Activated T-helper 2 cell treated with anti-CD3 and anti-CD28 coated beads, Interferon-gamma antibody, Interleukin-2, Interleukin-4, amounts not matched to agents 10 μg/mL and 5 μg/mL and 100 μg/mL, durations not matched to agents 14 hours and 24 hours and 36 hours (primary cell): ENCODE results near the gene KRT9. TPM values are rescaled to one million over a fixed set of nuclear protein-coding genes. Genes with fewer than 3 reads are reported as not detected.
"Not testable (repeated sequence)": the region's sequence is repeated elsewhere in the genome, so short reads cannot be mapped to it uniquely, and the experiment has no call there.

Source experiments
- DNase-seq: peaks from one replicate; pipeline ENCODE4 v3.0.0; 2021; ENCODE audit warnings: low spot score
- H3K27ac Mint-ChIP-seq: one replicate; pipeline ENCODE4 v1.8.0; 2021; ENCODE audit warnings: mixed read lengths
- H3K27me3 Mint-ChIP-seq: one replicate; pipeline ENCODE4 v1.8.0; 2021; ENCODE audit warnings: low read depth, mixed read lengths
- H3K36me3 Mint-ChIP-seq: one replicate; pipeline ENCODE4 v1.8.0; 2021; ENCODE audit warnings: low read depth, mixed read lengths
- H3K4me1 Mint-ChIP-seq: one replicate; pipeline ENCODE4 v1.8.0; 2021; ENCODE audit warnings: low read depth, mixed read lengths
- H3K4me3 Mint-ChIP-seq: one replicate; pipeline ENCODE4 v1.8.0; 2021; ENCODE audit warnings: low read depth, mild to moderate bottlenecking, moderate library complexity, mixed read lengths
- H3K9me3 Mint-ChIP-seq: one replicate; pipeline ENCODE4 v1.8.0; 2021; ENCODE audit warnings: mixed read lengths
- intact Hi-C: fragments of 100-400 bp; cut with micrococcal nuclease; formaldehyde crosslinking; loops from one replicate; pipeline ENCODE4 v1.15.1; 2023
- total RNA-seq: library from RNA; stranded (reverse); gene quantifications from 2 replicates; pipeline ENCODE4 v1.2.3, GENCODE V29; 2022

KRT9 gene
- total RNA-seq: not detected in 2 replicates

- peaks cover 11% of the 10 kb centered on the region for H3K27me3 Mint-ChIP-seq
- H3K27ac Mint-ChIP-seq: no peak within 1 kb of the TSS
- H3K9me3 Mint-ChIP-seq: peaks cover 17% of the 10 kb centered on the region
- no peaks in the 10 kb centered on the region for H3K36me3 Mint-ChIP-seq
- H3K4me3 Mint-ChIP-seq: no peak within 1 kb of the TSS
- DNase-seq: no peak
- no peaks in the 10 kb centered on the region for H3K4me1 Mint-ChIP-seq
- intact Hi-C loops: no loop called here
These were observed at the start of gene KRT9 for GRCh38 chr17:41571561-41572434. Gene KRT9, minus strand, starts transcription at chr17:41572059. Its CDS starts 67 bp downstream, at chr17:41571992.

GRCh38 chr17:41621435-41621817, 49.6 kb upstream of the KRT9 start:
- H3K9me3 Mint-ChIP-seq, DNase-seq, intact Hi-C loops, H3K4me3 Mint-ChIP-seq, H3K4me1 Mint-ChIP-seq, H3K36me3 Mint-ChIP-seq, H3K27ac Mint-ChIP-seq, H3K27me3 Mint-ChIP-seq: not testable (repeated sequence)

GRCh38 chr17:41620583-41621434, 49.0 kb upstream of the KRT9 start:
- Mint-ChIP-seq H3K9me3 (no peaks in the 10 kb centered on the region), H3K4me1 (no peaks in the 10 kb centered on the region), H3K4me3 (no peak overlapping the region), H3K27ac (no peak overlapping the region), H3K27me3 (no peaks in the 10 kb centered on the region), H3K36me3 (no peaks in the 10 kb centered on the region)
- intact Hi-C loops: no loop called here
- no peak for DNase-seq

- H3K36me3 Mint-ChIP-seq: not testable (repeated sequence)
These were observed 48.2 kb upstream of the KRT9 start for GRCh38 chr17:41619927-41620582.

GRCh38 chr17:41619036-41619926, 47.4 kb upstream of the KRT9 start:
- intact Hi-C loops: no loop called here
- no peaks in the 10 kb centered on the region for H3K4me1 Mint-ChIP-seq

More at GRCh38 chr17:41619927-41620582, 48.2 kb upstream of the KRT9 start:
- H3K27me3 Mint-ChIP-seq, H3K4me1 Mint-ChIP-seq, H3K27ac Mint-ChIP-seq, H3K4me3 Mint-ChIP-seq, DNase-seq, intact Hi-C loops, H3K9me3 Mint-ChIP-seq: not testable (repeated sequence)

GRCh38 chr17:41618341-41619035, 46.6 kb upstream of the KRT9 start:
- intact Hi-C loops: no loop called here
- no peaks in the 10 kb centered on the region for H3K36me3 Mint-ChIP-seq
- H3K9me3 Mint-ChIP-seq: no peaks in the 10 kb centered on the region
- no peaks in the 10 kb centered on the region for H3K4me1 Mint-ChIP-seq
- no peaks in the 10 kb centered on the region for H3K27me3 Mint-ChIP-seq
- DNase-seq: no peak
- no peak overlapping the region for H3K27ac Mint-ChIP-seq
- no peak overlapping the region for H3K4me3 Mint-ChIP-seq

More at GRCh38 chr17:41619036-41619926, 47.4 kb upstream of the KRT9 start:
- no peaks in the 10 kb centered on the region for H3K9me3 Mint-ChIP-seq
- DNase-seq: no peak
- H3K27me3 Mint-ChIP-seq: no peaks in the 10 kb centered on the region
- H3K4me3 Mint-ChIP-seq: no peak overlapping the region
- no peak overlapping the region for H3K27ac Mint-ChIP-seq
- H3K36me3 Mint-ChIP-seq: no peaks in the 10 kb centered on the region

GRCh38 chr17:41617698-41618097, 45.8 kb upstream of the KRT9 start:
- H3K27ac Mint-ChIP-seq: no peak overlapping the region
- no peak for DNase-seq

GRCh38 chr17:41617136-41617535, 45.3 kb upstream of the KRT9 start:
- H3K4me3 Mint-ChIP-seq: no peak overlapping the region
- DNase-seq: no peak
- H3K27ac Mint-ChIP-seq: no peak overlapping the region
- no peaks in the 10 kb centered on the region for H3K27me3 Mint-ChIP-seq
- H3K4me1 Mint-ChIP-seq: no peaks in the 10 kb centered on the region
- intact Hi-C loops: no loop called here
- no peaks in the 10 kb centered on the region for H3K36me3 Mint-ChIP-seq
- H3K9me3 Mint-ChIP-seq: no peaks in the 10 kb centered on the region

More at GRCh38 chr17:41617698-41618097, 45.8 kb upstream of the KRT9 start:
- no peaks in the 10 kb centered on the region for H3K4me1 Mint-ChIP-seq
- H3K27me3 Mint-ChIP-seq: no peaks in the 10 kb centered on the region
- no peaks in the 10 kb centered on the region for H3K9me3 Mint-ChIP-seq
- intact Hi-C loops: no loop called here
- H3K36me3 Mint-ChIP-seq: no peaks in the 10 kb centered on the region
- no peak overlapping the region for H3K4me3 Mint-ChIP-seq

GRCh38 chr17:41616486-41616885, 44.6 kb upstream of the KRT9 start:
- H3K4me1 Mint-ChIP-seq, intact Hi-C loops, H3K36me3 Mint-ChIP-seq, H3K27ac Mint-ChIP-seq, DNase-seq, H3K27me3 Mint-ChIP-seq, H3K9me3 Mint-ChIP-seq, H3K4me3 Mint-ChIP-seq: not testable (repeated sequence)

- intact Hi-C loops: no loop called here
- Mint-ChIP-seq H3K27ac (no peak overlapping the region), H3K36me3 (no peaks in the 10 kb centered on the region), H3K4me1 (no peaks in the 10 kb centered on the region), H3K9me3 (no peaks in the 10 kb centered on the region), H3K27me3 (no peaks in the 10 kb centered on the region), H3K4me3 (no peak overlapping the region)
- no peak for DNase-seq
These were observed 43.6 kb upstream of the KRT9 start for GRCh38 chr17:41615454-41615853.

GRCh38 chr17:41614767-41615166, 42.9 kb upstream of the KRT9 start:
- intact Hi-C loops, H3K27me3 Mint-ChIP-seq, H3K9me3 Mint-ChIP-seq, H3K27ac Mint-ChIP-seq, H3K36me3 Mint-ChIP-seq, H3K4me1 Mint-ChIP-seq, H3K4me3 Mint-ChIP-seq, DNase-seq: not testable (repeated sequence)
